Cardiac muscle cell (in vitro differentiated cells and primary cell): ENCODE data around the gene ANKMY1. TPM values are rescaled to one million over a fixed set of nuclear protein-coding genes. Genes with fewer than 3 reads are reported as not detected.
"Not testable (repeated sequence)": the region's sequence is repeated elsewhere in the genome, so short reads cannot be mapped to it uniquely, and the experiment has no call there.

Experiments
- DNase-seq, 2 donors: peaks; one replicate each; pipeline versions ENCODE4 v3.0.0 to v3.0.0-alpha.2; 2010 to 2017; ENCODE audit warnings: low read depth in 1 of 2, low spot score in 1 of 2
- H3K27ac ChIP-seq: fragments of 200-600 bp; sonication (generic); 2 replicates; pipeline ENCODE4 v1.5.1; 2016
- H3K27me3 ChIP-seq: fragments of 200-600 bp; sonication (generic); 2 replicates; pipeline ENCODE4 v1.6.0; 2016; ENCODE audit warnings: control low read depth
- H3K36me3 ChIP-seq: fragments of 200-600 bp; sonication (generic); 2 replicates; pipeline ENCODE4 v1.5.1; 2016; ENCODE audit warnings: control low read depth
- H3K4me1 ChIP-seq: fragments of 200-600 bp; sonication (generic); 2 replicates; pipeline ENCODE4 v1.8.1; 2017; ENCODE audit warnings: low read depth, mild to moderate bottlenecking, mixed run types
- H3K4me3 ChIP-seq: fragments of 200-600 bp; sonication (generic); 2 replicates; pipeline ENCODE4 v1.5.1; 2016; ENCODE audit warnings: mild to moderate bottlenecking
- H3K9me3 ChIP-seq: fragments of 200-600 bp; sonication (generic); 2 replicates; pipeline ENCODE4 v1.5.1; 2017; ENCODE audit warnings: low read depth, mild to moderate bottlenecking, control low read depth
- polyA plus RNA-seq: library from polyadenylated mRNA; unstranded; fragments of >200 nt; fragmentation: Nextera tagmentation; extraction: Ambion mirVana; gene quantifications from 2 replicates; pipeline ENCODE4 v1.2.1, GENCODE V29; 2016
- total RNA-seq: library from RNA; depleted of rRNA; stranded (reverse); fragments of >200 nt; gene quantifications from 2 replicates; pipeline ENCODE4 v1.2.3, GENCODE V29; 2016
- TF ChIP-seq, protein P1 (sequence below): IDR thresholded peaks from 2 replicates; pipeline ENCODE4 v1.5.1; 2012; ENCODE audit warnings: low read depth, mild to moderate bottlenecking, low read length

Gene ANKMY1
- total and polyA plus RNA-seq, 2 experiments from 2014 or later = 7.6 to 10.8 TPM

GRCh38 chr2:240563951-240564560, 6.3 kb upstream of the ANKMY1 start:
- Histone ChIP-seq H3K4me1 (peaks cover 23% of the 10 kb centered on the region), H3K27ac (no peak overlapping the region), H3K9me3 (no peaks in the 10 kb centered on the region), H3K27me3 (no peaks in the 10 kb centered on the region), H3K36me3 (no peaks in the 10 kb centered on the region), H3K4me3 (no peak overlapping the region)
- TF ChIP-seq, protein P1, sequence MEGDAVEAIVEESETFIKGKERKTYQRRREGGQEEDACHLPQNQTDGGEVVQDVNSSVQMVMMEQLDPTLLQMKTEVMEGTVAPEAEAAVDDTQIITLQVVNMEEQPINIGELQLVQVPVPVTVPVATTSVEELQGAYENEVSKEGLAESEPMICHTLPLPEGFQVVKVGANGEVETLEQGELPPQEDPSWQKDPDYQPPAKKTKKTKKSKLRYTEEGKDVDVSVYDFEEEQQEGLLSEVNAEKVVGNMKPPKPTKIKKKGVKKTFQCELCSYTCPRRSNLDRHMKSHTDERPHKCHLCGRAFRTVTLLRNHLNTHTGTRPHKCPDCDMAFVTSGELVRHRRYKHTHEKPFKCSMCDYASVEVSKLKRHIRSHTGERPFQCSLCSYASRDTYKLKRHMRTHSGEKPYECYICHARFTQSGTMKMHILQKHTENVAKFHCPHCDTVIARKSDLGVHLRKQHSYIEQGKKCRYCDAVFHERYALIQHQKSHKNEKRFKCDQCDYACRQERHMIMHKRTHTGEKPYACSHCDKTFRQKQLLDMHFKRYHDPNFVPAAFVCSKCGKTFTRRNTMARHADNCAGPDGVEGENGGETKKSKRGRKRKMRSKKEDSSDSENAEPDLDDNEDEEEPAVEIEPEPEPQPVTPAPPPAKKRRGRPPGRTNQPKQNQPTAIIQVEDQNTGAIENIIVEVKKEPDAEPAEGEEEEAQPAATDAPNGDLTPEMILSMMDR = no peak
- no peak for DNase-seq

DNA sequence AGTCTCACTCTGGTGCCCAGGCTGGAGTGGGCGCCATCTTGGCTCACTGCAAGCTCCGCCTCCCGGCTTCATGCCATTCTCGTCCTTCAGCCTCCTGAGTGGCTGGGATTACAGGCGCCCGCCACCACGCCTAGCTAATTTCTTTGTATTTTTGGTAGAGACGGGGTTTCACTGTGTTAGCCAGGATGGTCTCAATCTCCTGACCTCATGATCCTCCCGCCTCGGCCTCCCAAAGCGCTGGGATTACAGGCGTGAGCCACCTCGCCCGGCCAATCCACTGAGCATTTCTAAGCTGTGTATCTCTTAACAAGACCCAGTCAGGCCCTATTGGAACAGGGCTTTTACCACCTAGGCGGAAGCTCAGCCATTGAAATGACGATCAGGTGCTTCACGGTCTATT, 5.4 kb upstream of the ANKMY1 start:
- DNase-seq, H3K36me3 ChIP-seq, H3K27me3 ChIP-seq, H3K4me3 ChIP-seq, H3K9me3 ChIP-seq, H3K27ac ChIP-seq: not testable (repeated sequence)
- H3K4me1 ChIP-seq = peaks cover 23% of the 10 kb centered on the region

DNA sequence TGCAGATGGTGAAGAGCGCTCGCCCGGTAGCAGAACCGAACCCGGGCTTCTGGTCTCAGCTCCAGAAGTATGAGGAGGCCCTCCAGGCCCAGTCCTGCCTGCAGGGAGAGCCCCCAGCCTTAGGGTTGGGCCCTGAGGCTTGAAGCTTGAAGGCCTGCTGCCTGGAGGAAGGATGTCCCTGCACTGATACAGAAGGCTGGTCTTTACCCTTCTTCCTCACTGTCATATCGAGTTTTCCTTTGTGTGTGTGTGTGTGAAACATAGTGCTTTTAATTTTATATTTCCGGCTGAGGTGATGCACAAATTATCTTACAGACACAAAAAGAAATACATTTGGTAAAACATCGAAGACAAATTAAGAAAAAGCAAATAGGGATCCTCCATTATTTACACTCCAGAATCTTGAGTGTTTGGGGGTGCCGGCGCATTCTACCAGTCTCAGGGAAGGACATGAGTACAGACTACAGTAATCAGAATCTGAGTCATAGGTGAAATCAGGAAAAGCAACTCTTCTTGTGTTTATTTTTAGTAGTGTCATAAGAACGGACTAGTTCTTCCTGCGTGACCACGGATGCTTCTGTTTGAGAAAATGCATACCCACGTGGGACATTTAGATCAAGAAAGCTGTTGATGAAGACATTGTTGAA, 3.7 kb upstream of the ANKMY1 start:
- H3K9me3 ChIP-seq = no peaks in the 10 kb centered on the region
- peak in 1 of 2 donors; percentile 66 for DNase-seq
- TF ChIP-seq, protein P1 = no peak
- no peaks in the 10 kb centered on the region for H3K27me3 ChIP-seq
- H3K36me3 ChIP-seq = no peaks in the 10 kb centered on the region
- H3K4me1 ChIP-seq = peaks cover 14% of the 10 kb centered on the region
- peak overlapping the region; percentile 19 for H3K27ac ChIP-seq
- peak overlapping the region; percentile 87 for H3K4me3 ChIP-seq

DNA sequence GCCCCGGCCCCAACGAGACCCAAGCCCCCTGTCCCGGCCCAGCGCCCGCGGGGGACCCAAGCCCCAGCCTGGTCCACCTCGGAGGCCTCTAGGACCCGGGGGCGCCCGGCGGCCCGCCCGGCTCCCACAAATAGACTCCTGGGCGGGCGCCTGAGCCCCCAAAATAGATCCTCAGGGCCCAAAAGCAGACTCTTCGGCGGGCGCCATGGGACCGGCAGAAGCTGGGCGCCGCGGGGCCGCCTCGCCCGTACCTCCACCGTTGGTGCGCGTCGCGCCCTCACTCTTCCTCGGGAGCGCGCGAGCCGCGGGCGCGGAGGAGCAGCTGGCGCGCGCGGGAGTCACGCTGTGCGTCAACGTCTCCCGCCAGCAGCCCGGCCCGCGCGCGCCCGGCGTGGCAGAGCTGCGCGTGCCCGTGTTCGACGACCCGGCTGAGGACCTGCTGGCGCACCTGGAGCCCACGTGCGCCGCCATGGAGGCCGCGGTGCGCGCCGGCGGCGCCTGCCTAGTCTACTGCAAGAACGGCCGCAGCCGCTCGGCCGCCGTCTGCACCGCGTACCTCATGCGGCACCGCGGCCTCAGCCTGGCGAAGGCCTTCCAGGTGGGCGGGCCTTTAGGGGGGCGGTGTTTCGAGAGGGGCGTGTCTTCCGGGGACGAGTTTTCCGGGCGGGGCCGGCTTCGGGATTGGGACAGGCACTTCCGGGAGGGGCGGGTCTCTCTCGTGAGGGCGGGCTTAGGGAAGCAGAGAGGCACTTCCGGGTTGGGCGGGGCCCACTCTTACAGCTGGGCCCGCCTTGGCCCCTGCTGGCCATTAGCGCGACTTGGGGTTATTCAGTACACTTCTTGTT, 2.9 kb upstream of the ANKMY1 start:
- no peaks in the 10 kb centered on the region for H3K27me3 ChIP-seq
- TF ChIP-seq, protein P1 = peak; percentile 26
- peak overlapping the region; percentile 91 for H3K27ac ChIP-seq
- peak overlapping the region; percentile 87 for H3K4me3 ChIP-seq
- H3K9me3 ChIP-seq = no peaks in the 10 kb centered on the region
- peaks cover 9% of the 10 kb centered on the region for H3K4me1 ChIP-seq
- no peaks in the 10 kb centered on the region for H3K36me3 ChIP-seq
- peak; percentile 99 for DNase-seq

DNA sequence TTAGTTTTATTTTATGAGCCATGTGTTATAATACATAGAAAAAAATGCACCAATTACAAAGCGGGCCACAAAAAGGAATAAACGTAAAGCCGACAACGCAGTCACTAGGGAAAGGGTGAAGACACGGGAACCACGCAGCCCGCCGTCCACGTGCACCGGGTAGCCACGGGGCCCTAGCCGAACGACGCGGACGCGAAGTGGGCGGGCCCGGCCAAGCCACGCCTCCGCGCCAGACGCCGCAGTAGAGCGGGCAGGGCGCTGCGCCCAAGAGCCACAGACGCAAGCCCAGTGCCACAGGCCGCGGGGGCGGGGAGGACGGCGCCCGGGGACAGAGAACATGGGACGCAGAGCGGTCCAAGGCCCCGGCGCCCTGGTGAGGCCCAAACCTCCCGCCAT, 2.3 kb upstream of the ANKMY1 start, which contains the start of gene DUSP28:
Gene DUSP28 (plus strand): TSS at position 274 of the 396 bp plus-strand sequence. CDS start 328 bp downstream, outside the sequence.
- H3K4me3 ChIP-seq = peak within 1 kb of the TSS; percentile 87
- H3K27ac ChIP-seq = peak within 1 kb of the TSS; percentile 91
- TF ChIP-seq, protein P1 = no peak
- no peaks in the 10 kb centered on the region for H3K36me3 ChIP-seq
- no peaks in the 10 kb centered on the region for H3K27me3 ChIP-seq
- no peaks in the 10 kb centered on the region for H3K9me3 ChIP-seq
- peak; percentile 91 to 92 for DNase-seq
- peaks cover 5% of the 10 kb centered on the region for H3K4me1 ChIP-seq
